Endothelial cell of umbilical vein (primary cell): ENCODE results near the gene CSHL1. TPM values are rescaled to one million over a fixed set of nuclear protein-coding genes. Genes with fewer than 3 reads are reported as not detected.

ENCODE experiments used
- BruUV-seq: library from RNA; stranded (reverse); fragments of 400-500 nt; replicated peaks from 2 replicates; lab custom pipeline; 2021; lab: Mats Ljungman, UMichigan
- CTCF ChIA-PET: fragments of 300-600, 350-600 bp; sonication (Branson Sonifier 250); formaldehyde crosslinking; loops from one replicate; lab custom pipeline; 2021; ENCODE audit warnings: antibody characterized with exemption, inconsistent platforms; lab: Charles Lee
- POLR2A ChIA-PET: fragments of 300-600, 350-600 bp; sonication (Branson Sonifier 250); formaldehyde crosslinking; loops from one replicate; lab custom pipeline; 2021; ENCODE audit warnings: antibody characterized with exemption, inconsistent platforms; lab: Charles Lee
- DNase-seq: peaks from one replicate; pipeline ENCODE4 v3.0.0-alpha.2; 2011; ENCODE audit warnings: low read depth, low spot score
- FAIRE-seq: peaks from 2 replicates; lab custom pipeline; 2011; peaks lifted over from hg19 to GRCh38; lab: Jason Lieb, UNC
- H2AFZ ChIP-seq: 2 replicates; pipeline ENCODE4 v1.6.0; 2012; ENCODE audit warnings: low read depth, low read length, control low read depth, inconsistent platforms
- H3K27ac ChIP-seq: 2 replicates; pipeline ENCODE4 v1.5.1; 2011; ENCODE audit warnings: low read depth, mild to moderate bottlenecking, control low read depth, low read length, moderate library complexity; ENCODE audit not compliant: insufficient read depth
- H3K27me3 ChIP-seq, 2 experiments: 2 replicates each; pipeline versions ENCODE4 v1.6.0 to v1.6.1; 2011; ENCODE audit warnings: low read length in 2 of 2, mixed read lengths in 1 of 2; ENCODE audit not compliant: control insufficient read depth in 2 of 2, insufficient read depth in 2 of 2
- H3K36me3 ChIP-seq, 2 experiments: 2 replicates in 1 of 2; 3 replicates in 1 of 2; pipeline ENCODE4 v1.5.1; 2011; ENCODE audit warnings: low read length in 2 of 2, mild to moderate bottlenecking in 1 of 2, moderate library complexity in 1 of 2; ENCODE audit not compliant: control insufficient read depth in 2 of 2, insufficient read depth in 2 of 2; ENCODE audit errors: extremely low read depth in 1 of 2
- H3K4me1 ChIP-seq: 3 replicates; pipeline ENCODE4 v1.5.1; 2011; ENCODE audit warnings: mild to moderate bottlenecking, low read length; ENCODE audit not compliant: control insufficient read depth, insufficient read depth; ENCODE audit errors: extremely low read depth
- H3K4me2 ChIP-seq: 2 replicates; pipeline ENCODE4 v1.6.1; 2011; ENCODE audit warnings: low read length, control low read depth, mixed read lengths; ENCODE audit not compliant: insufficient read depth
- H3K4me3 ChIP-seq, 3 experiments: fragments of 200-600 bp in 1 of 3; sonication (generic), shearing (Covaris generic) in 1 of 3; replicated peaks in 1 of 3; 2 replicates each; pipeline ENCODE4 v1.5.1; 2011 to 2016; ENCODE audit warnings: control low read depth in 3 of 3, low read length in 3 of 3, mild to moderate bottlenecking in 2 of 3, inconsistent platforms in 1 of 3, low read depth in 1 of 3, moderate library complexity in 1 of 3; ENCODE audit not compliant: insufficient read depth in 1 of 3
- H3K79me2 ChIP-seq: 2 replicates; pipeline ENCODE4 v1.6.0; 2012; ENCODE audit warnings: low read length, inconsistent platforms; ENCODE audit not compliant: control insufficient read depth, insufficient read depth
- H3K9ac ChIP-seq: replicated peaks from 2 replicates; pipeline ENCODE3; 2011; ENCODE audit warnings: low read length, control low read depth; ENCODE audit not compliant: insufficient read depth; ENCODE audit errors: extremely low read depth
- H3K9me1 ChIP-seq: replicated peaks from 3 replicates; pipeline ENCODE4 v1.6.0; 2011; ENCODE audit warnings: mild to moderate bottlenecking, low read length; ENCODE audit not compliant: control insufficient read depth, insufficient read depth; ENCODE audit errors: extremely low read depth
- H3K9me3 ChIP-seq: replicated peaks from 2 replicates; pipeline ENCODE4 v1.5.1; 2012; ENCODE audit warnings: low read length, inconsistent platforms; ENCODE audit not compliant: control insufficient read depth, insufficient read depth
- H4K20me1 ChIP-seq: replicated peaks from 2 replicates; pipeline ENCODE3; 2011; ENCODE audit warnings: mild to moderate bottlenecking, low read length; ENCODE audit not compliant: control insufficient read depth, insufficient read depth; ENCODE audit errors: extremely low read depth
- EZH2 ChIP-seq: IDR thresholded peaks from 2 replicates; pipeline ENCODE4 v1.6.1; 2012; ENCODE audit warnings: borderline replicate concordance, low read depth, mild to moderate bottlenecking, moderate library complexity, low read length, inconsistent platforms; ENCODE audit not compliant: severe bottlenecking
- FOS ChIP-seq: IDR thresholded peaks from 2 replicates; pipeline ENCODE4 v1.6.1; 2011; ENCODE audit warnings: mild to moderate bottlenecking, low read length, moderate library complexity, borderline replicate concordance; ENCODE audit not compliant: insufficient read depth
- GATA2 ChIP-seq: IDR thresholded peaks from 2 replicates; pipeline ENCODE4 v1.7.0; 2011; ENCODE audit warnings: low read depth, mild to moderate bottlenecking, moderate library complexity, mixed read lengths, low read length; ENCODE audit not compliant: insufficient read length, insufficient read depth
- JUN ChIP-seq: IDR thresholded peaks from 2 replicates; pipeline ENCODE4 v1.6.1; 2011; ENCODE audit warnings: borderline replicate concordance, low read depth; ENCODE audit not compliant: insufficient read length, insufficient read depth
- MYC ChIP-seq: IDR thresholded peaks from one replicate; pipeline ENCODE4 v1.6.1; 2011; ENCODE audit warnings: mild to moderate bottlenecking, low read depth, low read length
- POLR2A ChIP-seq: IDR thresholded peaks from 2 replicates; pipeline ENCODE4 v1.6.1; 2012; ENCODE audit warnings: low read depth, mild to moderate bottlenecking, control low read depth, low read length
- POLR2AphosphoS5 ChIP-seq: IDR thresholded peaks from 2 replicates; pipeline ENCODE4 v1.6.1; 2012; ENCODE audit warnings: low read depth, mild to moderate bottlenecking, control low read depth, low read length, moderate library complexity; ENCODE audit not compliant: insufficient read depth
- dilution Hi-C: fragments of 300-500 bp; cut with MboI; formaldehyde crosslinking; loops from one replicate; pipeline ENCODE4 v1.15.0; 2019; ENCODE audit warnings: low sequenced_read_pairs; ENCODE audit not compliant: extremely low pct_ligation_motif_present
- intact Hi-C: fragments of 100-400 bp; cut with micrococcal nuclease; formaldehyde crosslinking; loops from one replicate; pipeline ENCODE4 v1.10.0; 2022
- polyA plus RNA-seq, 4 experiments: library from polyadenylated mRNA; depleted of rRNA in 3 of 4; stranded (reverse) in 3 of 4; unstranded in 1 of 4; fragments of >200 nt; gene quantifications; 2 replicates each; pipeline versions ENCODE4 v1.2.1 to v1.2.3, GENCODE V29; 2011 to 2012; ENCODE audit warnings: missing spikeins in 1 of 4
- total RNA-seq: library from RNA; stranded (reverse); gene quantifications from 2 replicates; pipeline ENCODE4 v1.2.3, GENCODE V29; 2021
- TF ChIP-seq, protein P1 (sequence below): IDR thresholded peaks from 2 replicates; pipeline ENCODE4 v1.6.1; 2011; ENCODE audit not compliant: insufficient read depth, insufficient read length
- TF ChIP-seq, protein P2 (sequence below), 2 donors: IDR thresholded peaks; 1 replicate in 1 of 2; 2 replicates in 1 of 2; pipeline ENCODE4 v1.5.1; 2011; ENCODE audit warnings: low read length in 2 of 2, mild to moderate bottlenecking in 2 of 2, moderate library complexity in 2 of 2, control low read depth in 1 of 2, inconsistent platforms in 1 of 2, low read depth in 1 of 2; ENCODE audit not compliant: insufficient read depth in 1 of 2; ENCODE audit errors: extremely low read depth in 1 of 2

The CSHL1 gene
- total and polyA plus RNA-seq, 2 donors (not counting 3 experiments of a cell fraction or from before 2014, with no cell fraction given) = not detected

- Histone ChIP-seq H3K27me3 (no peaks in the 10 kb centered on the region), H3K9me1 (no peaks in the 10 kb centered on the region), H3K79me2 (no peaks in the 10 kb centered on the region), H3K4me1 (no peaks in the 10 kb centered on the region), H3K36me3 (no peaks in the 10 kb centered on the region), H2AFZ (no peak overlapping the region), H3K4me2 (no peak overlapping the region), H3K9me3 (no peaks in the 10 kb centered on the region), H3K4me3 (no peak overlapping the region), H3K9ac (no peak overlapping the region), H4K20me1 (no peaks in the 10 kb centered on the region), H3K27ac (no peak overlapping the region)
- no TSS peak for BruUV-seq
- CTCF ChIA-PET = interaction anchor here (2.2 to 3.0 kb wide), 7 partner anchors 28 to 186 kb away, joined by 16 to 108 read pairs (median 27); partner anchors contain the start of gene GH1
- dilution Hi-C loops = no loop called here
- DNase-seq = no peak
- POLR2A ChIA-PET = no interaction called here
- TF ChIP-seq GATA2 (no peak), MYC (no peak), JUN (no peak), FOS (no peak), EZH2 (no peak), POLR2A (no peak), POLR2AphosphoS5 (no peak)
- TF ChIP-seq, protein P1, sequence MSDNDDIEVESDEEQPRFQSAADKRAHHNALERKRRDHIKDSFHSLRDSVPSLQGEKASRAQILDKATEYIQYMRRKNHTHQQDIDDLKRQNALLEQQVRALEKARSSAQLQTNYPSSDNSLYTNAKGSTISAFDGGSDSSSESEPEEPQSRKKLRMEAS = no peak
- TF ChIP-seq, protein P2, sequence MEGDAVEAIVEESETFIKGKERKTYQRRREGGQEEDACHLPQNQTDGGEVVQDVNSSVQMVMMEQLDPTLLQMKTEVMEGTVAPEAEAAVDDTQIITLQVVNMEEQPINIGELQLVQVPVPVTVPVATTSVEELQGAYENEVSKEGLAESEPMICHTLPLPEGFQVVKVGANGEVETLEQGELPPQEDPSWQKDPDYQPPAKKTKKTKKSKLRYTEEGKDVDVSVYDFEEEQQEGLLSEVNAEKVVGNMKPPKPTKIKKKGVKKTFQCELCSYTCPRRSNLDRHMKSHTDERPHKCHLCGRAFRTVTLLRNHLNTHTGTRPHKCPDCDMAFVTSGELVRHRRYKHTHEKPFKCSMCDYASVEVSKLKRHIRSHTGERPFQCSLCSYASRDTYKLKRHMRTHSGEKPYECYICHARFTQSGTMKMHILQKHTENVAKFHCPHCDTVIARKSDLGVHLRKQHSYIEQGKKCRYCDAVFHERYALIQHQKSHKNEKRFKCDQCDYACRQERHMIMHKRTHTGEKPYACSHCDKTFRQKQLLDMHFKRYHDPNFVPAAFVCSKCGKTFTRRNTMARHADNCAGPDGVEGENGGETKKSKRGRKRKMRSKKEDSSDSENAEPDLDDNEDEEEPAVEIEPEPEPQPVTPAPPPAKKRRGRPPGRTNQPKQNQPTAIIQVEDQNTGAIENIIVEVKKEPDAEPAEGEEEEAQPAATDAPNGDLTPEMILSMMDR (IDR thresholded peaks at IDR 0.05; ENCODE audit: extremely low read depth in 1 of 2, insufficient read depth in 1 of 2, low read depth in 1 of 2, low read length in 2 of 2) = no peak
- FAIRE-seq = no peak
- intact Hi-C loops = loop anchor here (2.0 kb wide), 1 partner anchor 43 kb away; no protein-coding TSS in a partner anchor
Measured at GRCh38 chr17:63947711-63948330, 36.8 kb upstream of the CSHL1 start.
